Activated CD8-positive, alpha-beta T cell treated with anti-CD3 and anti-CD28 coated beads for 36 hours (primary cell): ENCODE results near the gene TRIO. TPM values are rescaled to one million over a fixed set of nuclear protein-coding genes. Genes with fewer than 3 reads are reported as not detected.
A peak's percentile ranks its signal among the peaks of the same experiment; 100 is the strongest.

Experiments
- ATAC-seq: fragments of 200-7000 bp; cut with Tn5 transposase; one replicate; pipeline ENCODE4 v1.10.0; 2021; ENCODE audit warnings: mild to moderate bottlenecking, moderate library complexity
- CTCF ChIA-PET: fragments of 350-600 bp; sonication (Branson Sonifier 250); formaldehyde crosslinking; loops from one replicate; lab custom pipeline; 2021; ENCODE audit warnings: antibody characterized with exemption; lab: Charles Lee
- POLR2A ChIA-PET: fragments of 350-600 bp; sonication (Branson Sonifier 250); formaldehyde crosslinking; loops from one replicate; lab custom pipeline; 2021; ENCODE audit warnings: antibody characterized with exemption; lab: Charles Lee
- DNase-seq: peaks from one replicate; pipeline ENCODE4 v3.0.0-alpha.2; 2020
- H3K27ac Mint-ChIP-seq: one replicate; pipeline ENCODE4 v1.8.0; 2021; ENCODE audit warnings: mild to moderate bottlenecking, mixed read lengths
- H3K27me3 Mint-ChIP-seq: one replicate; pipeline ENCODE4 v1.8.0; 2021; ENCODE audit warnings: mixed read lengths
- H3K36me3 Mint-ChIP-seq: one replicate; pipeline ENCODE4 v1.8.0; 2021; ENCODE audit warnings: low read depth, mixed read lengths
- H3K4me1 Mint-ChIP-seq: one replicate; pipeline ENCODE4 v1.8.0; 2021; ENCODE audit warnings: low read depth, mixed read lengths
- H3K4me3 Mint-ChIP-seq: one replicate; pipeline ENCODE4 v1.8.0; 2021; ENCODE audit warnings: mild to moderate bottlenecking, moderate library complexity, mixed read lengths
- H3K9me3 Mint-ChIP-seq: one replicate; pipeline ENCODE4 v1.8.0; 2021; ENCODE audit warnings: mixed read lengths
- CTCF ChIP-seq: fragments of 200-600 bp; IDR thresholded peaks from one replicate; pipeline ENCODE4 v1.8.0; 2022; ENCODE audit warnings: antibody characterized with exemption, mild to moderate bottlenecking
- intact Hi-C: fragments of 100-400 bp; cut with micrococcal nuclease; formaldehyde crosslinking; loops from one replicate; pipeline ENCODE4 v1.10.0; 2022
- total RNA-seq, 2 experiments: library from RNA; stranded (reverse); gene quantifications; one replicate each; pipeline ENCODE4 v1.2.3, GENCODE V29; 2021

The TRIO gene
- total RNA-seq, 2 experiments from 2014 or later: 11.4 to 11.5 TPM

GRCh38 chr5:14405267-14405666 lies 262.1 kb downstream of the TRIO start:
- no peak overlapping the region for H3K27ac Mint-ChIP-seq
- H3K4me3 Mint-ChIP-seq: no peak overlapping the region
- DNase-seq (no peak), ATAC-seq (no peak)
- H3K36me3 Mint-ChIP-seq: peaks cover 4% of the 10 kb centered on the region
- intact Hi-C loops: no loop called here
- POLR2A ChIA-PET: no interaction called here
- TF ChIP-seq CTCF: peak; percentile 32
- peaks cover 22% of the 10 kb centered on the region for H3K4me1 Mint-ChIP-seq
- CTCF ChIA-PET: no interaction called here
- no peaks in the 10 kb centered on the region for H3K27me3 Mint-ChIP-seq
- H3K9me3 Mint-ChIP-seq: peaks cover 7% of the 10 kb centered on the region

GRCh38 chr5:14405706-14406553 lies 262.8 kb downstream of the TRIO start:
- POLR2A ChIA-PET: no interaction called here
- TF ChIP-seq CTCF: no peak
- intact Hi-C loops: no loop called here
- Mint-ChIP-seq H3K27ac (no peak overlapping the region), H3K9me3 (peaks cover 7% of the 10 kb centered on the region), H3K4me3 (no peak overlapping the region), H3K4me1 (peaks cover 16% of the 10 kb centered on the region), H3K27me3 (no peaks in the 10 kb centered on the region), H3K36me3 (peaks cover 4% of the 10 kb centered on the region)
- ATAC-seq (no peak), DNase-seq (no peak)
- CTCF ChIA-PET: no interaction called here

GRCh38 chr5:14406554-14406849 lies 263.4 kb downstream of the TRIO start:
- H3K9me3 Mint-ChIP-seq: peaks cover 7% of the 10 kb centered on the region
- intact Hi-C loops: no loop called here
- peaks cover 10% of the 10 kb centered on the region for H3K4me1 Mint-ChIP-seq
- POLR2A ChIA-PET: no interaction called here
- no peaks in the 10 kb centered on the region for H3K27me3 Mint-ChIP-seq
- CTCF ChIA-PET: no interaction called here
- no peak for DNase-seq
- no peak overlapping the region for H3K27ac Mint-ChIP-seq
- H3K36me3 Mint-ChIP-seq: peaks cover 4% of the 10 kb centered on the region
- TF ChIP-seq CTCF: no peak
- no peak for ATAC-seq
- no peak overlapping the region for H3K4me3 Mint-ChIP-seq

- no peak for TF ChIP-seq CTCF
- Mint-ChIP-seq H3K4me3 (no peak overlapping the region), H3K36me3 (peaks cover 4% of the 10 kb centered on the region), H3K27me3 (no peaks in the 10 kb centered on the region), H3K27ac (no peak overlapping the region), H3K4me1 (peaks cover 7% of the 10 kb centered on the region), H3K9me3 (peaks cover 7% of the 10 kb centered on the region)
- no peak for DNase-seq
- ATAC-seq: no peak
- ChIA-PET POLR2A (interaction anchor here (1.1 kb wide), 1 partner anchor 176 kb away, joined by 3 read pairs; no protein-coding TSS in a partner anchor), CTCF (no interaction called here)
- intact Hi-C loops: no loop called here
These were observed 263.9 kb downstream of the TRIO start for GRCh38 chr5:14407051-14407450.

GRCh38 chr5:14407746-14408175 lies 264.6 kb downstream of the TRIO start:
- Mint-ChIP-seq H3K36me3 (peaks cover 1% of the 10 kb centered on the region), H3K27ac (no peak overlapping the region), H3K4me3 (no peak overlapping the region), H3K27me3 (no peaks in the 10 kb centered on the region), H3K9me3 (peaks cover under 1% of the 10 kb centered on the region), H3K4me1 (peaks cover 11% of the 10 kb centered on the region)
- no peak for ATAC-seq
- ChIA-PET POLR2A (interaction anchor here (1.1 kb wide), 1 partner anchor 175 kb away, joined by 3 read pairs; no protein-coding TSS in a partner anchor), CTCF (no interaction called here)
- TF ChIP-seq CTCF: no peak
- intact Hi-C loops: no loop called here
- DNase-seq: no peak
